Neural cell (in vitro differentiated cells): ENCODE measurements around the gene CFAP58.

ENCODE experiments used
- CTCF ChIP-seq: fragments of 450-650 bp; IDR thresholded peaks from 2 replicates; pipeline ENCODE4 v1.5.1; 2014; ENCODE audit warnings: antibody characterized with exemption, mild to moderate bottlenecking, moderate library complexity; ENCODE audit not compliant: poor library complexity, severe bottlenecking
- EP300 ChIP-seq: fragments of 450-650 bp; conservative IDR thresholded peaks from 2 replicates; pipeline ENCODE4 v1.6.1; 2014; ENCODE audit warnings: antibody characterized with exemption, mild to moderate bottlenecking, moderate library complexity; ENCODE audit not compliant: poor library complexity, severe bottlenecking
- POLR2AphosphoS5 ChIP-seq: IDR thresholded peaks from 2 replicates; pipeline ENCODE4 v1.6.1; 2012
- RAD21 ChIP-seq: fragments of 450-650 bp; conservative IDR thresholded peaks from 2 replicates; pipeline ENCODE4 v1.6.1; 2014; ENCODE audit warnings: antibody characterized with exemption, mild to moderate bottlenecking, moderate library complexity
- TAF1 ChIP-seq: IDR thresholded peaks from 2 replicates; pipeline ENCODE4 v1.6.1; 2012; ENCODE audit warnings: low read depth
- TF ChIP-seq, protein P1 (sequence below): IDR thresholded peaks from 2 replicates; pipeline ENCODE4 v1.6.1; 2012; ENCODE audit warnings: borderline replicate concordance

DNA sequence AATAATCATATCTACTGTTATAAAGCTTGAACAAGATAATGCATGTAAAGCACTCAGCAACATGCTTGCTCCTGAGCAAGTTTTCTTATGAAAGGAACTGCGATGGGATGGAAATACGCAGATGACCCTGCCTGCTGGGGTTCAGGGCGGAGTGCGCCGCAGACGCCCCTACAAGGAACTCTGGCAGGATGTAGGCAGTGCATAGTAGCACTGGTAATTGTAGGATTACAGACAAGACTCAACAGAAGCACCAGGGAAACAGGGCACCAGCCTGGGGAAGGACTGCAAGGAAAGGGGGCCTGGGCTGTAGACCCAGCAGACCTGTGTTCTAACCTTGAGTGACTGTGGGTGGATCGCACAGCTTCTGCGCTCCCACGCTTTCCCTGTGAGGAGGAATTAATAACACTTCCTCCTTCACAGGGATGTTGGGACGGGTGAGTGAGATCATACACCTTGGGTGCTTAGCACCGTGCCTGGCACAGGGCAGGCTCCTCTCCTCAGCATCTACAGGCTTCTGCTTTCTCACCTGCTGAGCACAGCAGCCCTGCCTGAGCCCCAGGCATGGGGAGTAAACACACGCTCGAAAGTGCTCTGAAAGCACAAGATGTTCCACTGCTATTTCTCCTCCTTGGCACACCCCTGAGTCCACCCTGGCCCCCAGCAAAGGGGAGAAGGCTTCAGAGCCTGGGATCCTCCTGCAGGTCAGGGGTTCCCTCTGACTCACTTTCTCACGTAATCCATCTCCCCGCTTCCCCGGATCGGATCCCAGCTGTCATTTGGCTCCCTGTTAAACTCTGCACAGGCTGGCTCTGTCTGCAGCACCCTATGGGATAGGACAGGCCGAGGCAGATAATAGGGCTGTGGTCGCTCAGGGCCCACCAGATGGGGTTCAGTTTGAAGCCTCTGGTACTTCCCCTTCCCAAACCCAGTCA lies 34.6 kb upstream of the CFAP58 start:
- TF ChIP-seq CTCF = no peak
- TF ChIP-seq POLR2AphosphoS5 = no peak
- no peak for TF ChIP-seq RAD21
- no peak for TF ChIP-seq EP300
- no peak for TF ChIP-seq TAF1
- TF ChIP-seq, protein P1, sequence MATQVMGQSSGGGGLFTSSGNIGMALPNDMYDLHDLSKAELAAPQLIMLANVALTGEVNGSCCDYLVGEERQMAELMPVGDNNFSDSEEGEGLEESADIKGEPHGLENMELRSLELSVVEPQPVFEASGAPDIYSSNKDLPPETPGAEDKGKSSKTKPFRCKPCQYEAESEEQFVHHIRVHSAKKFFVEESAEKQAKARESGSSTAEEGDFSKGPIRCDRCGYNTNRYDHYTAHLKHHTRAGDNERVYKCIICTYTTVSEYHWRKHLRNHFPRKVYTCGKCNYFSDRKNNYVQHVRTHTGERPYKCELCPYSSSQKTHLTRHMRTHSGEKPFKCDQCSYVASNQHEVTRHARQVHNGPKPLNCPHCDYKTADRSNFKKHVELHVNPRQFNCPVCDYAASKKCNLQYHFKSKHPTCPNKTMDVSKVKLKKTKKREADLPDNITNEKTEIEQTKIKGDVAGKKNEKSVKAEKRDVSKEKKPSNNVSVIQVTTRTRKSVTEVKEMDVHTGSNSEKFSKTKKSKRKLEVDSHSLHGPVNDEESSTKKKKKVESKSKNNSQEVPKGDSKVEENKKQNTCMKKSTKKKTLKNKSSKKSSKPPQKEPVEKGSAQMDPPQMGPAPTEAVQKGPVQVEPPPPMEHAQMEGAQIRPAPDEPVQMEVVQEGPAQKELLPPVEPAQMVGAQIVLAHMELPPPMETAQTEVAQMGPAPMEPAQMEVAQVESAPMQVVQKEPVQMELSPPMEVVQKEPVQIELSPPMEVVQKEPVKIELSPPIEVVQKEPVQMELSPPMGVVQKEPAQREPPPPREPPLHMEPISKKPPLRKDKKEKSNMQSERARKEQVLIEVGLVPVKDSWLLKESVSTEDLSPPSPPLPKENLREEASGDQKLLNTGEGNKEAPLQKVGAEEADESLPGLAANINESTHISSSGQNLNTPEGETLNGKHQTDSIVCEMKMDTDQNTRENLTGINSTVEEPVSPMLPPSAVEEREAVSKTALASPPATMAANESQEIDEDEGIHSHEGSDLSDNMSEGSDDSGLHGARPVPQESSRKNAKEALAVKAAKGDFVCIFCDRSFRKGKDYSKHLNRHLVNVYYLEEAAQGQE = no peak
